Sigmoid colon (tissue), 7 donors: ENCODE data around the gene ANO6. TPM values are rescaled to one million over a fixed set of nuclear protein-coding genes. Genes with fewer than 3 reads are reported as not detected.

ENCODE experiments used
- DNase-seq: peaks from one replicate; pipeline ENCODE4 v3.0.0-alpha.2; 2019
- H3K27ac ChIP-seq, 4 donors: fragments of 200-600 bp; sonication (generic); one replicate each; pipeline ENCODE4 v1.5.1; 2016 to 2019; ENCODE audit warnings: mild to moderate bottlenecking in 1 of 4
- H3K27me3 ChIP-seq, 3 donors: fragments of 200-600 bp; sonication (generic); one replicate each; pipeline ENCODE4 v1.5.1; 2019; ENCODE audit warnings: mild to moderate bottlenecking in 1 of 3
- H3K36me3 ChIP-seq, 4 donors: fragments of 200-600 bp; sonication (generic); one replicate each; pipeline ENCODE4 v1.5.1; 2016 to 2019
- H3K4me1 ChIP-seq, 4 donors: fragments of 200-600 bp; sonication (generic); one replicate each; pipeline ENCODE4 v1.5.1; 2017 to 2019
- H3K4me3 ChIP-seq, 4 donors: fragments of 200-600 bp; sonication (generic); one replicate each; pipeline ENCODE4 v1.5.1; 2017 to 2019; ENCODE audit warnings: mild to moderate bottlenecking in 2 of 4, moderate library complexity in 1 of 4
- H3K9me3 ChIP-seq, 4 donors: fragments of 200-600 bp in 3 of 4; sonication (generic) in 3 of 4; one replicate each; pipeline versions ENCODE4 v1.5.1 to v1.6.1; 2013 to 2019
- CTCF ChIP-seq, 4 experiments: fragments of 450-650 bp in 3 of 4; fragments of 200-600 bp in 1 of 4; IDR thresholded peaks; one replicate each; pipeline ENCODE4 v1.5.1; 2016 to 2019; ENCODE audit warnings: antibody characterized with exemption in 4 of 4, mild to moderate bottlenecking in 3 of 4, moderate library complexity in 2 of 4
- EP300 ChIP-seq, 4 donors: sonication (generic); formaldehyde crosslinking; IDR thresholded peaks; one replicate each; pipeline ENCODE4 v1.6.1; 2017; ENCODE audit warnings: antibody characterized with exemption in 4 of 4
- POLR2A ChIP-seq, 2 donors: fragments of 450-650 bp; IDR thresholded peaks; one replicate each; pipeline ENCODE4 v1.6.1; 2016; ENCODE audit warnings: antibody characterized with exemption in 2 of 2, mild to moderate bottlenecking in 2 of 2, moderate library complexity in 2 of 2
- POLR2AphosphoS5 ChIP-seq, 4 donors: sonication (generic); formaldehyde crosslinking; IDR thresholded peaks; one replicate each; pipeline ENCODE4 v1.6.1; 2017; ENCODE audit warnings: antibody characterized with exemption in 4 of 4
- WGBS, 2 donors: extraction: QIAGEN DNeasy Blood & Tissue Kit; methylation state at CpG; one replicate each; pipeline ENCODE4 v1.1.7; 2013; 5-methylcytosine and 5-hydroxymethylcytosine counted together
- intact Hi-C: fragments of 100-400 bp; cut with DNase I; formaldehyde crosslinking; loops from one replicate; pipeline ENCODE4 v1.15.1; 2023
- polyA plus RNA-seq, 3 donors: library from polyadenylated mRNA; stranded (reverse); fragments of 200-250 nt; gene quantifications; one replicate each; pipeline ENCODE4 v1.2.3, GENCODE V29; 2013
- total RNA-seq, 4 donors: library from RNA; depleted of rRNA; stranded (reverse); fragments of >200 nt; gene quantifications; one replicate each; pipeline ENCODE4 v1.1.0, GENCODE V29; 2016
- donor health status: healthy with polysubstance abuse.
- donor health status: Bipolar disorder and iron deficiency.
- donor health status: healthy.

The ANO6 gene
- total and polyA plus RNA-seq, 7 donors = 1.2 to 107 (median 98.5) TPM

GRCh38 chr12:45214071-45214470 lies 1.8 kb upstream of the ANO6 start:
- Histone ChIP-seq H3K27me3 (no peaks in the 10 kb centered on the region), H3K4me1 (peaks cover 0 to 27% (median 12%) of the 10 kb centered on the region in 4 donors), H3K9me3 (no peaks in the 10 kb centered on the region), H3K27ac (peak overlapping the region in 1 of 4 donors; percentile 93), H3K4me3 (no peak overlapping the region), H3K36me3 (no peaks in the 10 kb centered on the region)
- no peak for DNase-seq
- intact Hi-C loops = loop anchor here (10.0 kb wide), 1 partner anchor 141 kb away; no protein-coding TSS in a partner anchor
- TF ChIP-seq POLR2A (IDR thresholded peaks at IDR 0.05) (no peak), CTCF (IDR thresholded peaks at IDR 0.05) (no peak), POLR2AphosphoS5 (IDR thresholded peaks at IDR 0.05) (no peak), EP300 (IDR thresholded peaks at IDR 0.05) (no peak)

GRCh38 chr12:45214749-45215418 lies 1.0 kb upstream of the ANO6 start:
- Histone ChIP-seq H3K36me3 (no peaks in the 10 kb centered on the region), H3K27ac (peak overlapping the region; percentile 93 to 97 (median 96)), H3K4me3 (peak overlapping the region; percentile 67 to 91 (median 80)), H3K9me3 (no peaks in the 10 kb centered on the region), H3K27me3 (no peaks in the 10 kb centered on the region), H3K4me1 (peaks cover 0 to 35% (median 20%) of the 10 kb centered on the region in 4 donors)
- intact Hi-C loops = loop anchor here (5.0 to 10.0 kb wide), 3 partner anchors 43 to 140 kb away; no protein-coding TSS in a partner anchor
- 22 to 42% methylated on average over 11 of the region's 11 CpGs for WGBS, 2 donors
- no peak for DNase-seq
- TF ChIP-seq POLR2AphosphoS5 (IDR thresholded peaks at IDR 0.05) (no peak), CTCF (IDR thresholded peaks at IDR 0.05) (no peak), POLR2A (IDR thresholded peaks at IDR 0.05) (no peak), EP300 (IDR thresholded peaks at IDR 0.05) (no peak)

GRCh38 chr12:45216230-45216982 lies 511 bp downstream of the ANO6 start:
- 0 to 1% methylated on average over 70 of the region's 70 CpGs for WGBS, 2 donors
- H3K36me3 ChIP-seq = no peaks in the 10 kb centered on the region
- intact Hi-C loops = loop anchor here (1.0 to 10.0 kb wide), 4 partner anchors 44 to 172 kb away; no protein-coding TSS in a partner anchor

GRCh38 chr12:45216983-45217485 lies 1.1 kb downstream of the ANO6 start:
- intact Hi-C loops = loop anchor here (1.0 to 10.0 kb wide), 4 partner anchors 45 to 171 kb away; no protein-coding TSS in a partner anchor
- Histone ChIP-seq H3K9me3 (no peaks in the 10 kb centered on the region), H3K27me3 (no peaks in the 10 kb centered on the region), H3K4me1 (peaks cover 0 to 51% (median 34%) of the 10 kb centered on the region in 4 donors), H3K27ac (peak overlapping the region; percentile 93 to 97 (median 96)), H3K4me3 (peak overlapping the region; percentile 67 to 91 (median 80)), H3K36me3 (no peaks in the 10 kb centered on the region)
- TF ChIP-seq CTCF (IDR thresholded peaks at IDR 0.05) (no peak), EP300 (IDR thresholded peaks at IDR 0.05) (no peak), POLR2AphosphoS5 (IDR thresholded peaks at IDR 0.05) (no peak), POLR2A (IDR thresholded peaks at IDR 0.05) (no peak)
- WGBS, 2 donors = 7 to 15% methylated on average over 9 of the region's 9 CpGs
- DNase-seq = no peak

More at GRCh38 chr12:45216230-45216982, 511 bp downstream of the ANO6 start:
- Histone ChIP-seq H3K4me1 (peaks cover 0 to 50% (median 33%) of the 10 kb centered on the region in 4 donors), H3K9me3 (no peaks in the 10 kb centered on the region), H3K4me3 (peak overlapping the region; percentile 67 to 91 (median 80)), H3K27me3 (no peaks in the 10 kb centered on the region), H3K27ac (peak overlapping the region; percentile 93 to 97 (median 96))
- peak; percentile 76 for DNase-seq
- TF ChIP-seq EP300 (IDR thresholded peaks at IDR 0.05) = no peak
- no peak for TF ChIP-seq POLR2A (IDR thresholded peaks at IDR 0.05)
- peak in 3 of 4 experiments; percentile 16 to 41 (median 32) for TF ChIP-seq CTCF (IDR thresholded peaks at IDR 0.05)
